ENCODE results near the gene DEXI. TPM values are rescaled to one million over a fixed set of nuclear protein-coding genes. Genes with fewer than 3 reads are reported as not detected.

DEXI gene
- total RNA-seq, 1 donor from 2014 or later, result 67.5 TPM

DNA sequence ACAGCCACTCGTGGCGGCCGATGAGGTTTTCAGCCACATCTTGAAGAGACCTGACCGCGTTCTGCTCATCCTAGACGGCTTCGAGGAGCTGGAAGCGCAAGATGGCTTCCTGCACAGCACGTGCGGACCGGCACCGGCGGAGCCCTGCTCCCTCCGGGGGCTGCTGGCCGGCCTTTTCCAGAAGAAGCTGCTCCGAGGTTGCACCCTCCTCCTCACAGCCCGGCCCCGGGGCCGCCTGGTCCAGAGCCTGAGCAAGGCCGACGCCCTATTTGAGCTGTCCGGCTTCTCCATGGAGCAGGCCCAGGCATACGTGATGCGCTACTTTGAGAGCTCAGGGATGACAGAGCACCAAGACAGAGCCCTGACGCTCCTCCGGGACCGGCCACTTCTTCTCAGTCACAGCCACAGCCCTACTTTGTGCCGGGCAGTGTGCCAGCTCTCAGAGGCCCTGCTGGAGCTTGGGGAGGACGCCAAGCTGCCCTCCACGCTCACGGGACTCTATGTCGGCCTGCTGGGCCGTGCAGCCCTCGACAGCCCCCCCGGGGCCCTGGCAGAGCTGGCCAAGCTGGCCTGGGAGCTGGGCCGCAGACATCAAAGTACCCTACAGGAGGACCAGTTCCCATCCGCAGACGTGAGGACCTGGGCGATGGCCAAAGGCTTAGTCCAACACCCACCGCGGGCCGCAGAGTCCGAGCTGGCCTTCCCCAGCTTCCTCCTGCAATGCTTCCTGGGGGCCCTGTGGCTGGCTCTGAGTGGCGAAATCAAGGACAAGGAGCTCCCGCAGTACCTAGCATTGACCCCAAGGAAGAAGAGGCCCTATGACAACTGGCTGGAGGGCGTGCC, 35.1 kb downstream of the DEXI start:
- no peak for DNase-seq (ENCODE audit: extremely low spot score in 2 of 2)
- no peaks in the 10 kb centered on the region for H3K4me1 ChIP-seq
- H3K27me3 ChIP-seq, result no peaks in the 10 kb centered on the region
- no peak overlapping the region for H3K27ac ChIP-seq
- H3K4me3 ChIP-seq, result no peak overlapping the region
- TF ChIP-seq POLR2AphosphoS5 (IDR thresholded peaks at IDR 0.05; ENCODE audit: insufficient read depth in 1 of 2, low read depth in 1 of 2), result no peak
- TF ChIP-seq POLR2A (IDR thresholded peaks at IDR 0.05), result no peak
- TF ChIP-seq, protein P1, sequence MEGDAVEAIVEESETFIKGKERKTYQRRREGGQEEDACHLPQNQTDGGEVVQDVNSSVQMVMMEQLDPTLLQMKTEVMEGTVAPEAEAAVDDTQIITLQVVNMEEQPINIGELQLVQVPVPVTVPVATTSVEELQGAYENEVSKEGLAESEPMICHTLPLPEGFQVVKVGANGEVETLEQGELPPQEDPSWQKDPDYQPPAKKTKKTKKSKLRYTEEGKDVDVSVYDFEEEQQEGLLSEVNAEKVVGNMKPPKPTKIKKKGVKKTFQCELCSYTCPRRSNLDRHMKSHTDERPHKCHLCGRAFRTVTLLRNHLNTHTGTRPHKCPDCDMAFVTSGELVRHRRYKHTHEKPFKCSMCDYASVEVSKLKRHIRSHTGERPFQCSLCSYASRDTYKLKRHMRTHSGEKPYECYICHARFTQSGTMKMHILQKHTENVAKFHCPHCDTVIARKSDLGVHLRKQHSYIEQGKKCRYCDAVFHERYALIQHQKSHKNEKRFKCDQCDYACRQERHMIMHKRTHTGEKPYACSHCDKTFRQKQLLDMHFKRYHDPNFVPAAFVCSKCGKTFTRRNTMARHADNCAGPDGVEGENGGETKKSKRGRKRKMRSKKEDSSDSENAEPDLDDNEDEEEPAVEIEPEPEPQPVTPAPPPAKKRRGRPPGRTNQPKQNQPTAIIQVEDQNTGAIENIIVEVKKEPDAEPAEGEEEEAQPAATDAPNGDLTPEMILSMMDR (IDR thresholded peaks at IDR 0.05), result no peak
- intact Hi-C loops (cut with DNase I), result loop anchor here (10.0 kb wide), 1 partner anchor 152 kb away; no protein-coding TSS in a partner anchor
- no peaks in the 10 kb centered on the region for H3K36me3 ChIP-seq
- no peaks in the 10 kb centered on the region for H3K9me3 ChIP-seq

DNA sequence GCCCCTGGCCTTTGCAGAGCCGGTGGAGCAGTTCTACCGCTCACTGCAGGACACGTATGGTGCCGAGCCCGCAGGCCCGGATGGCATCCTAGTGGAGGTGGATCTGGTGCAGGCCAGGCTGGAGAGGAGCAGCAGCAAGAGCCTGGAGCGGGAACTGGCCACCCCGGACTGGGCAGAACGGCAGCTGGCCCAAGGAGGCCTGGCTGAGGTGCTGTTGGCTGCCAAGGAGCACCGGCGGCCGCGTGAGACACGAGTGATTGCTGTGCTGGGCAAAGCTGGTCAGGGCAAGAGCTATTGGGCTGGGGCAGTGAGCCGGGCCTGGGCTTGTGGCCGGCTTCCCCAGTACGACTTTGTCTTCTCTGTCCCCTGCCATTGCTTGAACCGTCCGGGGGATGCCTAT, 35.8 kb downstream of the DEXI start:
- no peaks in the 10 kb centered on the region for H3K4me1 ChIP-seq
- intact Hi-C loops (cut with DNase I), result loop anchor here (10.0 kb wide), 1 partner anchor 152 kb away; no protein-coding TSS in a partner anchor
- no peaks in the 10 kb centered on the region for H3K36me3 ChIP-seq
- H3K27ac ChIP-seq, result no peak overlapping the region
- DNase-seq (ENCODE audit: extremely low spot score in 2 of 2), result no peak
- H3K27me3 ChIP-seq, result no peaks in the 10 kb centered on the region
- no peak overlapping the region for H3K4me3 ChIP-seq
- no peaks in the 10 kb centered on the region for H3K9me3 ChIP-seq
- TF ChIP-seq, protein P1 (IDR thresholded peaks at IDR 0.05), result no peak
- TF ChIP-seq POLR2A (IDR thresholded peaks at IDR 0.05) (no peak), POLR2AphosphoS5 (IDR thresholded peaks at IDR 0.05; ENCODE audit: insufficient read depth in 1 of 2, low read depth in 1 of 2) (no peak)

DNA sequence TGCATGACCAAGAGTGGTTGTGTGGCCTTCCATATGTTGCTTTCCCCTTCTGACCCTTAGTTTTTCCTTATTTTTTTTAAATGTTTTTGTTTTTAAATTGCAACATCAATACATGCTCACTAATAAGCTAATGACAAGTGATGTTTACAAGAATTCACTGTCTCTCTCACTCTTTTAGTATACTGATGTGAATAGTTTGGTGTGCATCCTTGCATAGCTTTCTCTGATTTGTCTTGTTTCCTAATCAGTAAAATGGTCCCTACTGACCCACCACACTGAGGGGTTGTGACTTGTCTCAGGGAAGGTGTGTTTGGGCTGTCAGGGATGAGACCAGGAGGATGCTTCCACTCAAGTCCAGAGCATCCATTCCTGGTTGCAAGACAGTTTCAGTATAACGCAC, 39.3 kb downstream of the DEXI start:
- intact Hi-C loops (cut with DNase I), result loop anchor here (10.0 kb wide), 1 partner anchor 148 kb away; no protein-coding TSS in a partner anchor
- Histone ChIP-seq H3K27ac (no peak overlapping the region), H3K27me3 (no peaks in the 10 kb centered on the region), H3K4me3 (no peak overlapping the region), H3K9me3 (no peaks in the 10 kb centered on the region), H3K36me3 (no peaks in the 10 kb centered on the region), H3K4me1 (no peaks in the 10 kb centered on the region)
- TF ChIP-seq, protein P1 (IDR thresholded peaks at IDR 0.05), result no peak
- no peak for TF ChIP-seq POLR2A (IDR thresholded peaks at IDR 0.05)
- no peak for TF ChIP-seq POLR2AphosphoS5 (IDR thresholded peaks at IDR 0.05; ENCODE audit: insufficient read depth in 1 of 2, low read depth in 1 of 2)
- no peak for DNase-seq (ENCODE audit: extremely low spot score in 2 of 2)

DNA sequence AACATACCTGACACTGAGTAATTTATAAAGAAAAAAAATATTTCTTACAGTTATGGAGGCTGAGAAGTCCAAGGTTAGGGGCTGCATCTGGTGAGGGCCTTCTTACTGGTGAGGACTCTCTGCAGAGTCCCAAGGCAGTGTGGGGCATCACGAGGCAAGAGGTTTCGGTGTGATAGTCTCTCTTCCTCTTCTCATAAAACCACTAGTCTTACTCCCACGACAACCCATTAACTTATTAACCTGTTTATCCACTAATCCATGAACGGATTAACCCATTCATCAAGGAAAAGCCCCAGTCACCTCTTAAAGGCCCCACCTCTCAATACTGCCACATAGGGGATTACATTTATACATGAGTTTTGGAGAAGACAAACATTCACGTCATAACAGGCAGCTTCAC, 45.1 kb downstream of the DEXI start:
- Histone ChIP-seq H3K27ac (no peak overlapping the region), H3K9me3 (no peaks in the 10 kb centered on the region), H3K36me3 (no peaks in the 10 kb centered on the region), H3K4me1 (no peaks in the 10 kb centered on the region), H3K4me3 (no peak overlapping the region), H3K27me3 (no peaks in the 10 kb centered on the region)
- DNase-seq (ENCODE audit: extremely low spot score in 2 of 2), result no peak
- intact Hi-C loops (cut with DNase I), result loop anchor here (10.0 kb wide), 1 partner anchor 62 kb away; no protein-coding TSS in a partner anchor
- TF ChIP-seq, protein P1 (IDR thresholded peaks at IDR 0.05), result no peak
- TF ChIP-seq POLR2AphosphoS5 (IDR thresholded peaks at IDR 0.05; ENCODE audit: insufficient read depth in 1 of 2, low read depth in 1 of 2), result no peak
- no peak for TF ChIP-seq POLR2A (IDR thresholded peaks at IDR 0.05)

DNA sequence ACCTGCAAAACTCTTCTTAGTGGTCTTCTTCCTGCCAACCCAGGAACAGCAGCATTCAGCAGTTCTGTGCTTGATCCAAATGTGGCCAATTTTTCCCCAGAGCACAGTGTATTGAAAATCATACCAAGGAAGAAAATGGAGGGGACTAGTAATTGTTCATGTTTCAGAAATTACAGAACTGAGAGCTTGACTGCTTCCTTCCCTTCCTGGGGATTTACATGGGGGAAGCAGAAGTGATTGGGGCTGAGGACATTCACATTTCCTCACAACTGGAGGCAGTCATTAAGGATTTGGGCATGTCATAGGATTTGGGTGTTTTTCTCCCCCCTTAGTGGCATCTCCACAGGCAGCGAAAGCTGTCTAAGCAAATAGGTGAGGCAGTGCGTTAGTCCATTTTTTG, 45.5 kb downstream of the DEXI start:
- Histone ChIP-seq H3K4me3 (no peak overlapping the region), H3K4me1 (no peaks in the 10 kb centered on the region), H3K27me3 (no peaks in the 10 kb centered on the region), H3K27ac (no peak overlapping the region), H3K9me3 (no peaks in the 10 kb centered on the region), H3K36me3 (no peaks in the 10 kb centered on the region)
- intact Hi-C loops (cut with DNase I), result loop anchor here (10.0 kb wide), 1 partner anchor 62 kb away; no protein-coding TSS in a partner anchor
- DNase-seq (ENCODE audit: extremely low spot score in 2 of 2), result no peak
- TF ChIP-seq, protein P1 (IDR thresholded peaks at IDR 0.05), result no peak
- TF ChIP-seq POLR2A (IDR thresholded peaks at IDR 0.05) (no peak), POLR2AphosphoS5 (IDR thresholded peaks at IDR 0.05; ENCODE audit: insufficient read depth in 1 of 2, low read depth in 1 of 2) (no peak)
